OCI-LY3 (cell line): ENCODE results near the gene CELF2.

ENCODE experiments used
- H2AFZ ChIP-seq: fragments of 200-600, 300-600 bp; shearing (Covaris generic); 2 replicates; pipeline ENCODE4 v1.6.0; 2014; ENCODE audit warnings: antibody characterized with exemption, low read depth, low read length
- H3K27ac ChIP-seq: fragments of 200-600, 300-600 bp; sonication (generic); 2 replicates; pipeline ENCODE4 v1.5.1; 2014; ENCODE audit warnings: mild to moderate bottlenecking, low read length, moderate library complexity, mixed read lengths
- H3K27me3 ChIP-seq: fragments of 200-600, 300-600 bp; sonication (generic); 2 replicates; pipeline ENCODE4 v1.6.1; 2014; ENCODE audit warnings: low read depth, low read length, mixed read lengths
- H3K36me3 ChIP-seq: fragments of 200-600, 300-600 bp; sonication (generic); replicated peaks from 2 replicates; pipeline ENCODE3; 2014; ENCODE audit warnings: low read depth, low read length, mixed read lengths
- H3K4me1 ChIP-seq: fragments of 300-600, 200-600 bp; sonication (generic); 2 replicates; pipeline ENCODE4 v1.6.1; 2014; ENCODE audit warnings: low read length, mixed read lengths
- H3K4me2 ChIP-seq: fragments of 200-600, 300-600 bp; sonication (generic); 2 replicates; pipeline ENCODE4 v1.6.1; 2014; ENCODE audit warnings: low read length, mixed read lengths
- H3K4me3 ChIP-seq: fragments of 300-600, 200-600 bp; sonication (generic); 2 replicates; pipeline ENCODE4 v1.5.1; 2014; ENCODE audit warnings: antibody characterized with exemption, mild to moderate bottlenecking, low read length, moderate library complexity
- H3K79me2 ChIP-seq: fragments of 300-600, 200-600 bp; shearing (Covaris generic); 2 replicates; pipeline ENCODE4 v1.6.1; 2014; ENCODE audit warnings: mild to moderate bottlenecking, low read length, mixed read lengths
- H3K9ac ChIP-seq: fragments of 300-600, 200-600 bp; shearing (Covaris generic); 2 replicates; pipeline ENCODE4 v1.6.0; 2014; ENCODE audit warnings: mild to moderate bottlenecking, low read length, moderate library complexity
- H3K9me3 ChIP-seq: fragments of 200-600, 300-600 bp; shearing (Covaris generic); 2 replicates; pipeline ENCODE4 v1.6.1; 2014; ENCODE audit warnings: low read length, mixed read lengths; ENCODE audit not compliant: insufficient read depth
- H4K20me1 ChIP-seq: fragments of 200-600, 300-600 bp; sonication (generic); 2 replicates; pipeline ENCODE4 v1.6.1; 2016; ENCODE audit warnings: low read length, mixed read lengths; ENCODE audit not compliant: insufficient read depth
- CTCF ChIP-seq: fragments of 200-600, 300-600 bp; sonication (generic); IDR thresholded peaks from 2 replicates; pipeline ENCODE4 v1.5.1; 2014; ENCODE audit warnings: antibody characterized with exemption, low read length, low read depth
- EZH2phosphoT487 ChIP-seq: fragments of 200-600 bp; shearing (Covaris generic); IDR thresholded peaks from 2 replicates; pipeline ENCODE4 v1.6.1; 2018; ENCODE audit warnings: antibody characterized with exemption, mixed run types, low read depth

Gene CELF2

GRCh38 chr10:11288302-11288701 is 270.6 kb downstream of the CELF2 start:
- H4K20me1 ChIP-seq, result no peaks in the 10 kb centered on the region
- H3K79me2 ChIP-seq, result no peaks in the 10 kb centered on the region
- H3K36me3 ChIP-seq, result no peaks in the 10 kb centered on the region

GRCh38 chr10:11290156-11290890 is 272.7 kb downstream of the CELF2 start:
- Histone ChIP-seq H2AFZ (no peak overlapping the region), H3K36me3 (no peaks in the 10 kb centered on the region)
- TF ChIP-seq CTCF (no peak), EZH2phosphoT487 (no peak)

More at GRCh38 chr10:11288302-11288701, 270.6 kb downstream of the CELF2 start:
- Histone ChIP-seq H3K27me3 (no peaks in the 10 kb centered on the region), H3K9ac (no peak overlapping the region), H3K9me3 (no peaks in the 10 kb centered on the region), H3K4me2 (no peak overlapping the region), H3K27ac (no peak overlapping the region), H3K4me1 (no peaks in the 10 kb centered on the region), H2AFZ (no peak overlapping the region), H3K4me3 (no peak overlapping the region)
- TF ChIP-seq EZH2phosphoT487 (no peak), CTCF (no peak)

GRCh38 chr10:11292576-11293302 is 275.1 kb downstream of the CELF2 start:
- H4K20me1 ChIP-seq, result no peaks in the 10 kb centered on the region
- H3K27me3 ChIP-seq, result no peaks in the 10 kb centered on the region
- TF ChIP-seq CTCF (no peak), EZH2phosphoT487 (no peak)
- no peak overlapping the region for H3K27ac ChIP-seq
- no peak overlapping the region for H3K4me3 ChIP-seq
- no peak overlapping the region for H3K4me2 ChIP-seq
- no peaks in the 10 kb centered on the region for H3K79me2 ChIP-seq
- no peaks in the 10 kb centered on the region for H3K4me1 ChIP-seq
- no peak overlapping the region for H2AFZ ChIP-seq
- no peaks in the 10 kb centered on the region for H3K9me3 ChIP-seq
- H3K36me3 ChIP-seq, result no peaks in the 10 kb centered on the region
- no peak overlapping the region for H3K9ac ChIP-seq

More at GRCh38 chr10:11290156-11290890, 272.7 kb downstream of the CELF2 start:
- H3K4me2 ChIP-seq, result no peak overlapping the region
- H3K27ac ChIP-seq, result no peak overlapping the region
- H3K9me3 ChIP-seq, result no peaks in the 10 kb centered on the region
- H3K9ac ChIP-seq, result no peak overlapping the region
- H3K27me3 ChIP-seq, result no peaks in the 10 kb centered on the region
- no peaks in the 10 kb centered on the region for H4K20me1 ChIP-seq
- no peak overlapping the region for H3K4me3 ChIP-seq
- no peaks in the 10 kb centered on the region for H3K4me1 ChIP-seq
- no peaks in the 10 kb centered on the region for H3K79me2 ChIP-seq

GRCh38 chr10:11293332-11293731 is 275.7 kb downstream of the CELF2 start:
- H3K9me3 ChIP-seq, result no peaks in the 10 kb centered on the region
- H3K9ac ChIP-seq, result no peak overlapping the region
- H3K4me1 ChIP-seq, result no peaks in the 10 kb centered on the region
- no peaks in the 10 kb centered on the region for H3K27me3 ChIP-seq
- H2AFZ ChIP-seq, result no peak overlapping the region
- no peaks in the 10 kb centered on the region for H3K36me3 ChIP-seq
- no peaks in the 10 kb centered on the region for H3K79me2 ChIP-seq
- H3K4me2 ChIP-seq, result no peak overlapping the region
- H4K20me1 ChIP-seq, result no peaks in the 10 kb centered on the region
- no peak overlapping the region for H3K27ac ChIP-seq
- TF ChIP-seq EZH2phosphoT487 (no peak), CTCF (no peak)
- H3K4me3 ChIP-seq, result no peak overlapping the region
